RWPE2 (cell line): ENCODE data around the gene CPOX.
A peak's percentile ranks its signal among the peaks of the same experiment; 100 is the strongest.

Source experiments
- ATAC-seq: fragments of 200-7000 bp; cut with Tn5 transposase; 3 replicates; pipeline ENCODE4 v1.9.1; 2021; ENCODE audit warnings: low read depth
- DNase-seq: peaks from one replicate; pipeline ENCODE4 v3.0.0-alpha.2; 2020; ENCODE audit warnings: low spot score
- H3K27ac ChIP-seq: fragments of 450-650 bp; 2 replicates; pipeline ENCODE4 v1.5.1; 2017; ENCODE audit warnings: mild to moderate bottlenecking; ENCODE audit not compliant: poor library complexity, severe bottlenecking
- H3K27me3 ChIP-seq: fragments of 250-450 bp; sonication (Bioruptor Pico); 2 replicates; pipeline ENCODE4 v1.5.1; 2021; ENCODE audit warnings: mild to moderate bottlenecking, moderate library complexity; ENCODE audit not compliant: insufficient read depth, poor library complexity, severe bottlenecking
- H3K36me3 ChIP-seq: fragments of 250-450 bp; sonication (Bioruptor Pico); 2 replicates; pipeline ENCODE4 v1.5.1; 2020; ENCODE audit warnings: low read depth, mild to moderate bottlenecking, moderate library complexity
- H3K4me1 ChIP-seq: fragments of 250-450 bp; sonication (Bioruptor Pico); 2 replicates; pipeline ENCODE4 v1.5.1; 2021; ENCODE audit warnings: mild to moderate bottlenecking, moderate library complexity; ENCODE audit not compliant: insufficient read depth, poor library complexity, severe bottlenecking
- H3K4me3 ChIP-seq: fragments of 250-450 bp; sonication (Bioruptor Pico); 2 replicates; pipeline ENCODE4 v1.5.1; 2021; ENCODE audit warnings: mild to moderate bottlenecking, moderate library complexity; ENCODE audit not compliant: severe bottlenecking
- H3K9me3 ChIP-seq: fragments of 250-450 bp; sonication (Bioruptor Pico); 2 replicates; pipeline ENCODE4 v1.5.1; 2021; ENCODE audit warnings: mild to moderate bottlenecking, moderate library complexity; ENCODE audit not compliant: severe bottlenecking
- CTCF ChIP-seq: fragments of 450-650 bp; IDR thresholded peaks from one replicate; pipeline ENCODE4 v1.5.1; 2017; ENCODE audit warnings: mild to moderate bottlenecking, moderate library complexity; ENCODE audit not compliant: poor library complexity, severe bottlenecking

Gene CPOX

DNA sequence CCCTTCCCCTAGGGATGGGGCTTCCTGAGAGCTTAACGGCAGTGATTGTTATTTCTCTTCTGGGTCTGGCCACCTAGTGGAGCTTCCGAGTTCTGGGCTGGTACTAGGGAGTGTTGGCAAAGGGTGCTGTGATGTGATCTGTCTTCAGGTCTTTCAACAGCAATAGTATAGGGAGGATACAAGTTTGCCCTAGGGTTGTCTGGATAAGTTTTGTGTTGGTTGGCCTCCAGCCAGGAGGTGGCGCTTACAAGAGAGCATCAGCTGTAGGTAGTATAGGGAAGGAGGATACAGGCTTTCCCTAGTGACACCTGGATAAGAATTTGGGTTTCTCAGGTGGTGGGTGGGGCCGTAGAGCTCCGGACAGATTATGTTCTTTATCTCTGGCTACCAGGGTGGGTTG, 19.2 kb upstream of the CPOX start:
- H3K27me3 ChIP-seq: no peaks in the 10 kb centered on the region
- no peak for ATAC-seq
- no peak overlapping the region for H3K4me3 ChIP-seq
- no peaks in the 10 kb centered on the region for H3K9me3 ChIP-seq
- H3K4me1 ChIP-seq: no peaks in the 10 kb centered on the region
- H3K36me3 ChIP-seq: no peaks in the 10 kb centered on the region
- no peak for DNase-seq
- no peak for TF ChIP-seq CTCF
- H3K27ac ChIP-seq: no peak overlapping the region

- no peaks in the 10 kb centered on the region for H3K9me3 ChIP-seq
- ATAC-seq (no peak), DNase-seq (no peak)
- no peaks in the 10 kb centered on the region for H3K4me1 ChIP-seq
- H3K36me3 ChIP-seq: no peaks in the 10 kb centered on the region
- no peak overlapping the region for H3K27ac ChIP-seq
- no peak for TF ChIP-seq CTCF
- H3K27me3 ChIP-seq: no peaks in the 10 kb centered on the region
- H3K4me3 ChIP-seq: no peak overlapping the region
These were observed 14.6 kb upstream of the CPOX start for GRCh38 chr3:98608029-98608428.

- Histone ChIP-seq H3K36me3 (no peaks in the 10 kb centered on the region), H3K9me3 (no peaks in the 10 kb centered on the region), H3K27ac (no peak overlapping the region), H3K4me1 (no peaks in the 10 kb centered on the region), H3K27me3 (no peaks in the 10 kb centered on the region), H3K4me3 (no peak overlapping the region)
- no peak for DNase-seq
- no peak for ATAC-seq
- TF ChIP-seq CTCF: no peak
These were observed 10.2 kb upstream of the CPOX start for GRCh38 chr3:98603580-98603979.

DNA sequence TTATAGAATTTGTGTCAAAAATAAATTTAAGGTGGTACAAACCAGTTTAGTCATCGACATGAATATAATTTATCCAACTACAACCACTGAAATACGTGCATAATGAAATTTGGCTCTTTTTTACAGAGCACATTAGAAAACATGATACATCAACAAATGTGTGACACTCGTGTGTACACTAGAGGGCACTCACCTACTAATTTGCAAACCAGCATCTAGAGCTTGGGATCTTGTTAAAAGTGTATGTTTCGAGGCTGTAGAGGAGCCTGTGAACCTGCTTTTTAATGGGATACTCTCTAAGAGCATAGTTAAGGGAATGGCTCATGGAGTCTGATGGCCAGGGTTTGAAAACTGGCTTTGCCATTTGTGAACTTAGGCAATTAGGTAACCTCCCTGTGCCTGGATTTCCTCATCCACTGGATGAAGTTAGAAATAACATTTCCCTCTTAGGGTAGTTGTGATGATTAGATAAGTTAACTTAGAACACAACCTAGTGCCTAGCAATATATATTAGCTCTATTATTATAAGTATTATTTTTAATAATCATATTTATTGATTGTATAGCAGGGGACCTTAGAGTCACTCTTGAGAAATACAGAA, 8.8 kb upstream of the CPOX start:
- Histone ChIP-seq H3K4me3 (no peak overlapping the region), H3K4me1 (no peaks in the 10 kb centered on the region), H3K36me3 (no peaks in the 10 kb centered on the region), H3K27ac (no peak overlapping the region), H3K9me3 (no peaks in the 10 kb centered on the region), H3K27me3 (no peaks in the 10 kb centered on the region)
- ATAC-seq: peak; percentile 73; the same call in 2 of the 3 replicates
- DNase-seq: no peak
- peak; percentile 91 for TF ChIP-seq CTCF

- no peak for ATAC-seq
These were observed 7.8 kb upstream of the CPOX start for GRCh38 chr3:98601180-98601579.

More at GRCh38 chr3:98601180-98601579, 7.8 kb upstream of the CPOX start:
- no peaks in the 10 kb centered on the region for H3K4me1 ChIP-seq
- no peaks in the 10 kb centered on the region for H3K36me3 ChIP-seq
- no peaks in the 10 kb centered on the region for H3K27me3 ChIP-seq
- no peak for DNase-seq
- no peak overlapping the region for H3K27ac ChIP-seq
- TF ChIP-seq CTCF: no peak
- H3K4me3 ChIP-seq: no peak overlapping the region
- no peaks in the 10 kb centered on the region for H3K9me3 ChIP-seq
